ENCODE measurements around the gene PNMA6E.

The PNMA6E gene

DNA sequence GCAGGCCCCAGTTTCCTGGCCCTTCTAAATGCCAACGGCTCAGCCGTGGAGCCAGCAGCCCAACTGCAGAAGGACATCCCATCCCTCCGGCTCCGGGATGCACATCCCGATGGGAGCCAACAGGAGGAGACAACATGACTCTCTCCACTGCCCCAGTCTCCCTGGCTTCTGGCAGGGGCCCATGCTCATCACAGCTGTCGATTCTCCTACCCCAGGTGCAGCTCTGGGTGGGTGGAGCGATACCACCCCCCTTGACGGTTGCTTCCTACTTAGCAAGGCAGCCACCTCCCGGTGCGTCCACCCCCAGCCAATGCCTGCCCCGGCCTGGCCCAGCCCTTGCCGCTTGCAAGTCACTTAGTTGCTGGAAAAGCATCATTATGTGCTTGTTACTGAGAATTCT is 47.7 kb downstream of the PNMA6E start:
- H4K20me1 ChIP-seq (ENCODE audit: control insufficient read depth, insufficient read depth, low read depth, low read length) = no peaks in the 10 kb centered on the region
- H3F3A ChIP-seq (ENCODE audit: control insufficient read depth, insufficient read depth) = no peaks in the 10 kb centered on the region
- H3K4me1 ChIP-seq (ENCODE audit: control insufficient read depth, low read length) = no peaks in the 10 kb centered on the region
- no peaks in the 10 kb centered on the region for H3K9me2 ChIP-seq (replicated peaks; ENCODE audit: control insufficient read depth, low read length)
- no peaks in the 10 kb centered on the region for H3K79me2 ChIP-seq (ENCODE audit: control insufficient read depth, low read length)
- H3K27me3 ChIP-seq (ENCODE audit: control insufficient read depth, low read length) = no peaks in the 10 kb centered on the region
- no peak overlapping the region for H3K27ac ChIP-seq (ENCODE audit: low read depth, low read length)
- no peaks in the 10 kb centered on the region for H3K36me3 ChIP-seq (ENCODE audit: control insufficient read depth, low read length)
- no peak overlapping the region for H3K4me2 ChIP-seq (ENCODE audit: low read length)
- no peak overlapping the region for H3K4me3 ChIP-seq (ENCODE audit: low read length)
- no peak for TF ChIP-seq EZH2phosphoT487 (IDR thresholded peaks at IDR 0.05; ENCODE audit: borderline replicate concordance, low read length)
- TF ChIP-seq, protein P1, sequence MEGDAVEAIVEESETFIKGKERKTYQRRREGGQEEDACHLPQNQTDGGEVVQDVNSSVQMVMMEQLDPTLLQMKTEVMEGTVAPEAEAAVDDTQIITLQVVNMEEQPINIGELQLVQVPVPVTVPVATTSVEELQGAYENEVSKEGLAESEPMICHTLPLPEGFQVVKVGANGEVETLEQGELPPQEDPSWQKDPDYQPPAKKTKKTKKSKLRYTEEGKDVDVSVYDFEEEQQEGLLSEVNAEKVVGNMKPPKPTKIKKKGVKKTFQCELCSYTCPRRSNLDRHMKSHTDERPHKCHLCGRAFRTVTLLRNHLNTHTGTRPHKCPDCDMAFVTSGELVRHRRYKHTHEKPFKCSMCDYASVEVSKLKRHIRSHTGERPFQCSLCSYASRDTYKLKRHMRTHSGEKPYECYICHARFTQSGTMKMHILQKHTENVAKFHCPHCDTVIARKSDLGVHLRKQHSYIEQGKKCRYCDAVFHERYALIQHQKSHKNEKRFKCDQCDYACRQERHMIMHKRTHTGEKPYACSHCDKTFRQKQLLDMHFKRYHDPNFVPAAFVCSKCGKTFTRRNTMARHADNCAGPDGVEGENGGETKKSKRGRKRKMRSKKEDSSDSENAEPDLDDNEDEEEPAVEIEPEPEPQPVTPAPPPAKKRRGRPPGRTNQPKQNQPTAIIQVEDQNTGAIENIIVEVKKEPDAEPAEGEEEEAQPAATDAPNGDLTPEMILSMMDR (IDR thresholded peaks at IDR 0.05; ENCODE audit: low read depth, low read length, poor library complexity, severe bottlenecking) = no peak
- no peaks in the 10 kb centered on the region for H3K9me3 ChIP-seq (ENCODE audit: control insufficient read depth, insufficient read depth, low read length)

DNA sequence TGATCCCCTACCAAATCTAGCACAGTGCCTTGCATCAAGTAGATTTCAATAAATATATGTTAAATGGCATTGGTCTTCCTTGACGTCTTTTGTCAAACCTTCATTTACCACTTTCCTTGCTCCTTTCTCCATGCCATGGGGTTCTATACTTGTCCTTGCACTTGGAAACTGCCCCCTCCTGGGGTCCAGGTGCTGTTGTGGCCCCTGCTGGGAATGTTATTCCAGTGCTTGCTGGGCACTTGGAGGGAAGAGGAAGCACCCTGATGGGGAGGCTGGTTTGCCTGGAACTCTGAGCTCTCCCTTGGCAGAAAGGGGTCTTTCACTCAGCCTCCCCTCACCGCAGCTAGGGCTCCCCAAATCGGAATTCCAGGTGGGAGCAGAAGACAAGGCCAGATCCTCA is 48.3 kb downstream of the PNMA6E start:
- no peaks in the 10 kb centered on the region for H3K79me2 ChIP-seq (ENCODE audit: control insufficient read depth, low read length)
- H3K9me3 ChIP-seq (ENCODE audit: control insufficient read depth, insufficient read depth, low read length) = no peaks in the 10 kb centered on the region
- no peak overlapping the region for H3K4me3 ChIP-seq (ENCODE audit: low read length)
- H3K4me1 ChIP-seq (ENCODE audit: control insufficient read depth, low read length) = no peaks in the 10 kb centered on the region
- TF ChIP-seq, protein P1 (IDR thresholded peaks at IDR 0.05; ENCODE audit: low read depth, low read length, poor library complexity, severe bottlenecking) = no peak
- TF ChIP-seq EZH2phosphoT487 (IDR thresholded peaks at IDR 0.05; ENCODE audit: borderline replicate concordance, low read length) = no peak
- no peaks in the 10 kb centered on the region for H3K27me3 ChIP-seq (ENCODE audit: control insufficient read depth, low read length)
- no peaks in the 10 kb centered on the region for H3K9me2 ChIP-seq (replicated peaks; ENCODE audit: control insufficient read depth, low read length)
- H4K20me1 ChIP-seq (ENCODE audit: control insufficient read depth, insufficient read depth, low read depth, low read length) = no peaks in the 10 kb centered on the region
- no peaks in the 10 kb centered on the region; the same call in 1 of the 2 replicates for H3K36me3 ChIP-seq (ENCODE audit: control insufficient read depth, low read length)
- H3K4me2 ChIP-seq (ENCODE audit: low read length) = no peak overlapping the region
- H3K27ac ChIP-seq (ENCODE audit: low read depth, low read length) = no peak overlapping the region
- no peaks in the 10 kb centered on the region for H3F3A ChIP-seq (ENCODE audit: control insufficient read depth, insufficient read depth)

DNA sequence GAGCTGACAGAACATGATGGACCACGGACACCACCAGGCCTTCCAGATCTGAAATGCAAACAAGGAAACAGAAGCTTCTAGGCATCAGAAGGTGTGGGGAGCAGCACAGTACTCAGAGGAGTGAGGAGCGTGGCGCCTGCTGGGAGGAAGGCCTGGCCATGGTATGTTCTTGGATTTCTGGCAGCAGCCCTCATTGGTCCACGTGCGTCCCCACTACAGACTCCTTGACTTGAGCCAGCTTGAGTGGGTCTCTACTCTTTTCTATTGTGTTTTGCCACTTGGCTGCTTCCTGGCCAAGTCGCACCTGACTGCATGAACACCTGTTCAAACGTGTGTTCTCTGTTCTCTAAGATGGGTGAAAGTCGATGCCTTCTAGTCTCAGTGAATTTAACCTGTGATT is 49.2 kb downstream of the PNMA6E start:
- TF ChIP-seq EZH2phosphoT487 (IDR thresholded peaks at IDR 0.05; ENCODE audit: borderline replicate concordance, low read length) = no peak
- TF ChIP-seq, protein P1 (IDR thresholded peaks at IDR 0.05; ENCODE audit: low read depth, low read length, poor library complexity, severe bottlenecking) = no peak
- Histone ChIP-seq H3K27ac (ENCODE audit: low read depth, low read length) (no peak overlapping the region), H3K36me3 (ENCODE audit: control insufficient read depth, low read length) (no peaks in the 10 kb centered on the region; the same call in 1 of the 2 replicates), H3K9me2 (replicated peaks; ENCODE audit: control insufficient read depth, low read length) (no peaks in the 10 kb centered on the region), H3K9me3 (ENCODE audit: control insufficient read depth, insufficient read depth, low read length) (no peaks in the 10 kb centered on the region), H4K20me1 (ENCODE audit: control insufficient read depth, insufficient read depth, low read depth, low read length) (no peaks in the 10 kb centered on the region), H3F3A (ENCODE audit: control insufficient read depth, insufficient read depth) (no peaks in the 10 kb centered on the region), H3K4me3 (ENCODE audit: low read length) (no peak overlapping the region), H3K27me3 (ENCODE audit: control insufficient read depth, low read length) (no peaks in the 10 kb centered on the region), H3K79me2 (ENCODE audit: control insufficient read depth, low read length) (no peaks in the 10 kb centered on the region), H3K4me2 (ENCODE audit: low read length) (no peak overlapping the region), H3K4me1 (ENCODE audit: control insufficient read depth, low read length) (no peaks in the 10 kb centered on the region)
